Measurements from ENCODE around the gene CSTF3.
A peak's percentile ranks its signal among the peaks of the same experiment; 100 is the strongest.

DNA sequence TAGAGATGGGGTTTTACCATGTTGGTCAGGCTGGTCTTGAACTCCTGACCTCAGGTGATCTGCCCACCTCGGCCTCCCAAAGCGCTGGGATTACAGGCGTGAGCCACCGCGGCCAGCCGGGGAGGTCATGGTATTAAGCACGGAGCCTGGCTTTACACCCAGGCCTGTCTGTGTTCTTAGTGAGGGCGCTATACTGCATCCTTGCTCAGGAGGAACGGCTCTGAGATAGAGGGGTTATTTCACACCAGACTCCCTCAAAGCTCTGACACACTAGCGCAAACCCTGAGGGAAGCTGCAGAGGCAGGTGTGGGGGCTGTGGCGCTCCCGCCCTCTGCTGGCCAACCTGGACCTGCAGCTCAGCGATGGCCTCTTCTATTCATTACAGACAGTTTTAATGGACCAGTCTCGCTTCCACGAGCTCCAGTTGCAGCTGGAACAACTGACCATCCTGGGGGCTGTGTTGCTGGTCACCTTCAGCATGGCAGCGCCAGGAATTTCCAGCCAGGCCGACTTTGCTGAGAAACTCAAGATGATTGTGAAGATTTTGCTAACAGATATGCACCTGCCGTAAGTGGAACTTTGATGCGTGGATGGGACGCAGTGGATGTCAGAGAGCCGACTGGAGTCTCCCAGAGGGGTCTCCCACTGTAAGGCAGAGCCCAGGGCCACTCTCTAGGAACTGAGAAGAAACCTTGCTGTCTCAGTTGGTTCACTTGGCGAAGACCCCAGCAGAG is 95.7 kb downstream of the CSTF3 start:
- TF ChIP-seq, protein P1, sequence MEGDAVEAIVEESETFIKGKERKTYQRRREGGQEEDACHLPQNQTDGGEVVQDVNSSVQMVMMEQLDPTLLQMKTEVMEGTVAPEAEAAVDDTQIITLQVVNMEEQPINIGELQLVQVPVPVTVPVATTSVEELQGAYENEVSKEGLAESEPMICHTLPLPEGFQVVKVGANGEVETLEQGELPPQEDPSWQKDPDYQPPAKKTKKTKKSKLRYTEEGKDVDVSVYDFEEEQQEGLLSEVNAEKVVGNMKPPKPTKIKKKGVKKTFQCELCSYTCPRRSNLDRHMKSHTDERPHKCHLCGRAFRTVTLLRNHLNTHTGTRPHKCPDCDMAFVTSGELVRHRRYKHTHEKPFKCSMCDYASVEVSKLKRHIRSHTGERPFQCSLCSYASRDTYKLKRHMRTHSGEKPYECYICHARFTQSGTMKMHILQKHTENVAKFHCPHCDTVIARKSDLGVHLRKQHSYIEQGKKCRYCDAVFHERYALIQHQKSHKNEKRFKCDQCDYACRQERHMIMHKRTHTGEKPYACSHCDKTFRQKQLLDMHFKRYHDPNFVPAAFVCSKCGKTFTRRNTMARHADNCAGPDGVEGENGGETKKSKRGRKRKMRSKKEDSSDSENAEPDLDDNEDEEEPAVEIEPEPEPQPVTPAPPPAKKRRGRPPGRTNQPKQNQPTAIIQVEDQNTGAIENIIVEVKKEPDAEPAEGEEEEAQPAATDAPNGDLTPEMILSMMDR (IDR thresholded peaks at IDR 0.05; ENCODE audit: borderline replicate concordance, extremely low read depth, low read length, poor library complexity, severe bottlenecking) = peak; percentile 96
- TF ChIP-seq EZH2 (IDR thresholded peaks at IDR 0.05; ENCODE audit: borderline replicate concordance, low read depth, low read length, severe bottlenecking) = no peak

Measured in DND-41 (cell line).